Activated T-helper 1 cell treated with Interleukin-2 at 50 U/mL for 16 hours (primary cell): Measurements from ENCODE around the gene BRD9.
"Not testable (repeated sequence)": the region's sequence is repeated elsewhere in the genome, so short reads cannot be mapped to it uniquely, and the experiment has no call there.

Experiments
- DNase-seq: peaks from one replicate; pipeline ENCODE4 v3.0.0-alpha.2; 2020; ENCODE audit warnings: low read depth

BRD9 gene

DNA sequence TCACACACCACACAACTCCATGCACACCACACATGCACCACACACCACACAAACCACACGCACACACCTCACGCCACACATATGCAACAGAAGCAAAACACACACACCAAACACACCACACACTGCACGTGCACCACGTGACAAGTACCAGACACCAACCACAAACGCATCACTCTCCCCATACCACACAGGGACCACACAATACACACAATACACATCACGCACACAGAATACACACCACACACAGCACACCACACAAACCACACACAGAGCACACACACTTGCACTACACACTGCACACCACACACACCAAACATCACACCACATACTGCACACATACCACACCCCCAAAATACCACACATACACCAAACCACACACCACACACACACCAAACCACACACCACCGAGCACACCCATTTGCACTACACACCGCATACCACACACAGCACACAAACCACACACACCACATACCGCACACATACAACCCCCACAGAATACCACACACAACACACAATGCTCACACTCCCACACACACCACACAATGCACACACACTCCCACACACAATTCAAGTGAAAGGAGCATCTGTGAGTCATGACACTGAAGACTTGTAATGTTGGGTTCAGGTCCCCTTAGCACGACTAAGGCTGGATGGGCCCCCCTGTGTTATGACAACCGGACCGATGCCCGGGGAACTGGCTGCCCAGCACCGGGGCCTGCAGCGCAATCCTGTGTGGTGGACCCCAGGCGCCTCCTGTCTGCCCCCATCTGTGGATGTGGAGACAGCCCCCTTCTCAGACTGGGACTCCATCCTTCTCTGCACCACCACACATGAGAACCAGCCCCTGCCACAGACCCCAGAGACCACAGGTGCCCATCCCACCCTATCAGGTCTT is 35.8 kb downstream of the BRD9 start:
- no peak for DNase-seq

DNA sequence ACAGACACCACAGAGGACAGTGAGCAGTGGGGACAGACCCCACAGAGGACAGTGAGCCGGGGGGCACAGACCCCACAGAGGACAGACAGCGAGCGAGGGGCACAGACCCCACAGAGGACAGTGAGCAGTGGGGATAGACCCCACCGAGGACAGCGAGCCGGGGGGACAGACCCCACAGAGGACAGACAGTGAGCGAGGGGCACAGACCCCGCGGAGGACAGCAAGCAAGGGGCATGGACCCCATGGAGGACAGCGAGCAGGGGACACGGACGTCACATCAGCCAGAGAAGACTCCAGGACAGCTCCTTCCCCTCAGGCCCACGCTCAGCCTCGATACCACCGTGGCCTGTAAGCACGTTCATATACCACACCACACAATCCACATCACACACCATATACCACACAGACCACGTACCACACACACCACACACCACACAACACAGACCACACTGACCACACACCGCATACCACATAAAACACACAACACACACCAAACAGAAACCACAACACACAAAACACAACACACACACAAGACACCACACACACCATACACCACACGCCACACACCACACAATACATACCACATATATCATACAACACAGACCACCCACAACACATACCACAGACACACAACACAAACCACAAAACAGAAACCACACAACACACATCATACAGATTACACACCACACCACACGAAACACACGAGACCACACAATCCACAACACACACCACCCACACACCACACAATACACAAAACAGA is 36.6 kb downstream of the BRD9 start:
- DNase-seq: no peak

DNA sequence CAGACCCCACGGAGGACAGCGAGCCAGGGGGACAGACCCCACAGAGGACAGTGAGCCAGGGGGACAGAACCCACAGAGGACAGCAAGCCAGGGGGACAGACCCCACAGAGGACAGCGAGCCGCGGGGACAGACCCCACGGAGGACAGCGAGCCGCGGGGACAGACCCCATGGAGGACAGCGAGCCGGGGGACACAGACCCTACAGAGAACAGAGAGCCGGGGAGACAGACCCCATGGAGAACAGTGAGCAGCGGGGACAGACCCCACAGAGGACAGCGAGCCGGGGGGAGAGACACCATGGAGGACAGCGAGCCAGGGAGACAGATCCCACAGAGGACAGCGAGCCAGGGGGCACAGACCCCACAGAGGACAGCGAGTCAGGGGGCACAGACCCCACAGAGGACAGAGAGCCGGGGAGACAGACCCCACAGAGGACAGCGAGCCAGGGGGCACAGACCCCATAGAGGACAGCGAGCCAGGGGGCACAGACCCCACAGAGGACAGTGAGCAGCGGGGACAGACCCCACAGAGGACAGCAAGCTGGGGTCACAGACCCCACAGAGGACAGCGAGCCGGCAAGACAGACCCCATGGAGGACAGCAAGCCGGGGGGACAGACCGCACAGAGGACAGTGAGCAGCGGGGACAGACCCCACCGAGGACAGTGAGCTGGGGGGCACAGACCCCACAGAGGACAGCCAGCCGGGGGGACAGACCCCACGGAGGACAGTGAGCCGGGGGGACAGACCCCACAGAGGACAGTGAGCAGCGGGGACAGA is 37.4 kb downstream of the BRD9 start:
- DNase-seq: no peak

GRCh38 chr5:854217-854616 is 38.4 kb downstream of the BRD9 start:
- DNase-seq: no peak

- not testable (repeated sequence) for DNase-seq
Observed at GRCh38 chr5:853416-854090, 39.0 kb downstream of the BRD9 start.

- no peak for DNase-seq
Observed at GRCh38 chr5:852431-853401, 39.9 kb downstream of the BRD9 start.

DNA sequence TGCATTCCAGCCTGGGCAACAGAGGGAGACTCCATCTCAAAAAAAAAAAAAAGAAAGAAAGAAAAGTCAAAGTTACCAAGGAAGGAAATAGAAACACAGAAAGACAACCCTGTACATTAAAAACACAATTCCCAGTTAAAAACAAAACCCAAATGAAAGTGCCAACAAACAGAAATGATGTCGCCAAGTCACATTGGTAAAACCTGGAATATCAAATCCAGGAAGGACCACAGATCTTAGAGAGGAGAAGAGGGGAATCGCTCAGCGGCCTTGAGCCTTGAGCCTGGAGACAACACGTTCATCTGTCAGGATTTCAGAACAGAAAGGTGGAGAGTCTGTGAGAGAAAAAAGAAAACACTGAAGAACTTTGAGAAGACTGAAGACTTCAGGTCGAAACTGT is 40.6 kb downstream of the BRD9 start:
- DNase-seq: no peak

DNA sequence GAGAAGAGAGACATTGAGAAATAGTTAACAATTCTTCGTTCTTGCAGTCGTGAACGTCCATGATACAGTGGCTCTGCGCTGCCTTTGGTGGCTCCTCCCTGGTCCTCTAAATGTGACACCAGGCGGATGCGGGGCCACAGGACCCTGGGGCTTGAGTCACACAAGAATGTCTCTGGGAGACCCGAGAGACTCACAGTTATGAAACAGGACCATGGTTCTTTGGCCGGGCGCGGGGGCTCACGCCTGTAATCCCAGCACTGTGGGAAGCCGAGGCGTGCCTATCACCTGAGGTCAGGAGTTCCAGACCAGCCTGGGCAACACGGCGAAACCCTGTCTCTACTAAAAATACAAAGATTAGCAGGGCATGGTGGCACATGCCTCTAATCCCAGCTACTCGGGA is 41.0 kb downstream of the BRD9 start:
- no peak for DNase-seq

- no peak for DNase-seq
Observed at GRCh38 chr5:851076-851475, 41.5 kb downstream of the BRD9 start.

DNA sequence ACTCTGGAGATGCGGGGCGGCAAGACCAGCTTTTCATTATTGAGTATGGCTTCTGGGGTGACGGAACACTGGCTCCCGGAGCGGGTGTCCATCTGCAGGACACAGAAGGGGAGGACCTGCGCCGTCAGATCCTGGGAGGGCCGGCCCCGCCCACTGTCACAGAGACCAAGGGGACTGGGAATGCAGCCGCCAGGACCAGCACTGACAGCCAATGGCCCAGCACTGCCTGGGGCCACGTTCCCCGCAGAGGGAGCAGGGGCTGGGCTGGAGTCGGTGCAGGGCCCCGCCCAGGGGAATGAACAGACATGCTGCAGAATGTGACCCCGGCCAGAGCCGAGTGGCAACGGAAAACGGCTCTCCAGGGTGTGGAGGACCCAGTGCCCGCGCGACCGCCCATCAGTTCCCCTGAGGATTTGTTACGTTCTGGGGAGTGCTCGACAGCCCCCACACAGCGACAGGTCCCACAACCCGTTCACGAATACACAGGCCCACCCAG is 42.0 kb downstream of the BRD9 start, which contains the start of gene ZDHHC11:
Gene ZDHHC11, minus strand, starts transcription at position 476 of the 496 bp plus-strand sequence. Its CDS starts 384 bp downstream, at position 92.
- no peak for DNase-seq

DNA sequence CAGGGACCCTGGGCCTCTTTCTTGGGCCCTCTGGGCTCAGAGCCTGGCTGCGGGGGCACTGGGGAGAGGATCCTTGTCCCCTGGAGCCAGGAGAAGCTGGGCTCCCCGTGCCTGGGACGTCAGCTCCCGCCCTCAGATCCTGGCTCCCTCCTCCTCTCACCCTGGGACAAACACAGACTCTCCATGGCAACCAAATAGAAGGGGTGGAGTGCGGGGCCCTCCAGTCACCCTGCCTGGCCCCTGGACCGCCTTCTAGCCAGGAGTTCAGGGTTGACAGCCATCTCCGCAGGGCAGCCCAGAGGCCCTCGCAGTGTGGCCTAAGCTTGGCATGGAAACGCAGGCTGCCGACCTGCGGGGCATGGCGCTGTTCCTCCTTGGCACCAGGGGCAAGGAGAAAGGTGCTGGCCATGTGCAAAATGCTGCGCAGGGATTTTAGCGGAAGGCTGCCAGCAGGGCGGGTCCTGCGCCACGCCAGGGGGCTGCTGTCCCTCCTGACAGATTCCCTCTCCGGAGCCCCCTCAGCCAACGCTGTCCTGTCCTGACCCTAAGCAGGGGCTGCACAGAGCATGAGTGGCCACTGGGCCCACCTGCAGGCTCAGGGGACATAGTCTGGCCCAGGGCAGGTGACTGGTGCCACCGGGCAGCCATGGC is 42.8 kb downstream of the BRD9 start:
- no peak for DNase-seq

GRCh38 chr5:848671-849111 is 43.9 kb downstream of the BRD9 start:
- no peak for DNase-seq

GRCh38 chr5:847736-848135 is 44.9 kb downstream of the BRD9 start:
- DNase-seq: not testable (repeated sequence)

GRCh38 chr5:847212-847611 is 45.4 kb downstream of the BRD9 start:
- not testable (repeated sequence) for DNase-seq

DNA sequence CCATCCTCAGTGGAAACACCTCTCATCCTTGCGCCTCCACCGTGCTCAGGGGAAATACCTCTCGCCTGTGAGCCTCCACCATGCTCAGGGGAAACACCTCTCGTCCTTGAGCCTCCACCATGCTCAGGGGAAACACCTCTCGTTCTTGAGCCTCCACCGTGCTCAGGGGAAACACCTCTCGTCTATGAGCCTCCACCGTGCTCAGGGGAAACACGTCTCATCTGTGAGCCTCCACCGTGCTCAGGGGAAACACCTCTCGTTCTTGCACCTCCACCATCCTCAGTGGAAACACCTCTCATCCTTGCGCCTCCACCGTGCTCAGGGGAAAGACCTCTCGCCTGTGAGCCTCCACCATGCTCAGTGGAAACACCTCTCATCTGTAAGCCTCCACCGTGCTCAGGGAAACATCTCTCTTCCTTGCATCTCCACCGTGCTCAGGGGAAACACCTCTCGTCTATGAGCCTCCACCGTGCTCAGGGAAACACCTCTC is 46.0 kb downstream of the BRD9 start:
- not testable (repeated sequence) for DNase-seq

DNA sequence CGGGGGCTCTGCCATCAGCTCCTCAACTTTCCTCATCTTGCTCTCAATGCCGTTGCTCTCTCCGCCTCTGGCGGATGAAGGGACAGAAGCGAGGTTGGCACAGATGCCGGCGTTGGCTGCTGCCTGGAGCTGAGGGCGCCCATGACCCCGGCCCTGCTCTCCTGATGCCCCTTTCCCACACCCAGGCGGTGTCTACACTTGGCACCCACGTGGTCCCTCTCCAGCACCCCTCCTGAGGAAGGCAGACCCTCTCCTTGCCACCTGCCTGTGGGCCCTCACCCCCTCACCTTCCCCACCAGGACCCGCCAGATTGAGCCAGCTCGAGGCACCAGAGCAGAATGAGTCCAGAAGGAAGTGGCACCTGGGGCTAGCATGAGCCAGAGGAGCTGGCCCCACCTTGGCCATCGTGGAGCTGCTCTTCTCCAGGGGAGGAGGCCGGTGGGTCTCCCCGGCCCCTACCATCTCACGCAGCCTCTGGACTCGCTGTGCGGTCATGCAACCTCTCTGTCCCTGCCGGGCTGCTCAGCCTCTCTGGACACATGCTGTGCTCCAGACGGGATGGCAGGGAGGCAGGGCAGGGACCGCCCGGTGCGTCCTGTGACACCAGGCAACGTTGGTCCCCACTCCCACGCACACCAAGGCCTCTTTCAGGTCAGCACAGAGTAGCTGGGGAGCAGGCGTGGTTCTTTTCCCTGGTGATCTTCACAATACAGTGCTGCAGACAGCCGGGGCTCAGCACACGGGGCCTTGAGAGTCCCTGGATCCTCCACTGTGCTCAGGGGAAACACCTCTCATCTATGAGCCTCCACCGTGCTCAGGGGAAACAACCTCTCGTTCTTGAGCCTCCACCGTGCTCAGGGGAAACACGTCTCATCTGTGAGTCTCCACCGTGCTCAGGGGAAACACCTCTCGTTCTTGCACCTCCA is 46.7 kb downstream of the BRD9 start:
- not testable (repeated sequence) for DNase-seq

- not testable (repeated sequence) for DNase-seq
Observed at GRCh38 chr5:845031-845675, 47.4 kb downstream of the BRD9 start.

DNA sequence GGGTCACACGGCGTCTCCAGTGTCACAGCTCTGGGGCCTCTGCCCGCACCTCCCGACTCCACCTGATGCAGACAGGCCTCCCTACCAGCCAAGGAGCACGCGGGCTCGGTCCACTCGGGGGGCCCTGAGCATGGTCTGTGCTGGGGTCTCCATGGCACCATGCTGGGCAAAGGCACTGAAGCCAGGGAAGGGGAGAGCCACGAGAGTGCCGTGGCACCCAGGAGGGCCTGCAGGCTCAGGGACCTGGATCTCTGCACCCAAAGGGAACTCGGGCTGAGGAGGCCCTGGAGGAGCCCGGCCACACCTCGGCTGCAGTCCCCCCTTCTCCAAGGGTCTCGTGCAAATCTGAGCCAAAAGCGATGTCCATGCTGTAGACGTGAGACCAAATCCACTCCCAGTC is 48.2 kb downstream of the BRD9 start:
- DNase-seq: not testable (repeated sequence)
